CD4-positive, alpha-beta T cell treated with Interleukin-4 for 1 hour (primary cell): Measurements from ENCODE around the gene TMEM169.
A peak's percentile ranks its signal among the peaks of the same experiment; 100 is the strongest.
"Not testable (repeated sequence)": the region's sequence is repeated elsewhere in the genome, so short reads cannot be mapped to it uniquely, and the experiment has no call there.

Experiments used
- DNase-seq, 2 donors: peaks; one replicate each; pipeline ENCODE4 v3.0.0-alpha.2; 2020 to 2022

The TMEM169 gene

GRCh38 chr2:216134958-216135541 is 53.3 kb downstream of the TMEM169 start:
- DNase-seq, result no peak

- DNase-seq, result peak; percentile 38 to 57
Observed at GRCh38 chr2:216139884-216140283, 58.2 kb downstream of the TMEM169 start.

- not testable (repeated sequence) for DNase-seq
Observed at GRCh38 chr2:216141516-216141915, 59.8 kb downstream of the TMEM169 start.

DNA sequence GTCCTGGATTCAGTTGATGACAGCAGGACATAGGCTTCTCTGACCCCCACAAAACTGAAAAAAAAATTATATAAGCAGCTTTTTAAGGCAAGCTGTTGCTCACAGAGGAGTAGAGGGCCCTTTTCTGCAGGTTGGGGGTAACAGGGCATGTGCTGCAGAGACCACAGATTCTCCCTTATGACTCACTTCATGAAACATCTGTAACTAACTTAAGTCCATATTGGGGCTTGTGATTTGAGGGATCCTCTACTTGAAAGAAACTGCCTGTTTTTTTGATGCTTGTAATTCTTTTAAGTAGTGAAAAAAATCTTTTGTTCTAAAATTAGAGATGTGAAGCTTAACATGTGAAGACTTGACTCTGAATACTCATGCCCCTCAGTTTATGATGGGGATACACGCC is 60.8 kb downstream of the TMEM169 start:
- no peak for DNase-seq

- DNase-seq, result no peak
Observed at GRCh38 chr2:216144372-216144771, 62.7 kb downstream of the TMEM169 start.

DNA sequence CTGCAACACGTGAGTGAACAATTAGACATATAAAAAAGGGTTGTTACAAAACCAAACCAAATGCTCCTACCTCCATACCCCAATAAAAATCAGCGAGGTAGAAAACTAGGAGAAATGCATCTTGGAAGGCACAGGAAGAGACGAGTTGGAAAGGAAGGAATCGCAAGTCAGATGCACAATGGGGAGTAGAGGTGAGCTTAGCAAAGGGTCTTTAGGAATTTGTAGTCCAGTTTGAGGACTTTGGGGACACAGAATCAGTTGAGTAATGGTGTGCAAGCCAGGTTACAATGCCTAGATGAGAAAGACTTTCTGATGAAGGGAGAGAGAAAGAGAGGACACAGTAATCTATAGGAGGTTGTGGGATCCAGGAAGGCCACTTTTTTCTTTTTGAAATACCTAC is 63.1 kb downstream of the TMEM169 start:
- no peak for DNase-seq

DNA sequence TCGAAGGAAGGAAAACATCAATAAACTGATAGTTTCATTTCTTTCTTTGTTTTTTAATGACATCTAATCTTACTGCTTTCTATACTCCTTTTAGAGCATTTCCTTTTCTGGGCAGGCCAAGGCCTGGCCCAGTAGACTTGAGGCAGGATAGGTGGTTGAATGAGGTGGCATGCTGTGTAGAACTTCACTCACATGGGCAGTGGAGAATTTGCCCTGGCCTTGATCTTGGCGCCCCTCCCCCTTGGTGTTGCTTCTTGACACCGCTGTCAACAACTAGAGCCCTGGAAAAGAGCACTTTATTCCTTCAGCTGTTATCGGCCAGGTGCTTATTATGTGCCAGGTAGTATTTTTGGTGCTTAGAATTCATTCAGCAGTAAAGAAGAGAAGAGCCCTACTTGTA is 64.9 kb downstream of the TMEM169 start:
- DNase-seq, result no peak

GRCh38 chr2:216147172-216148131 is 65.7 kb downstream of the TMEM169 start:
- DNase-seq, result no peak

- DNase-seq, result no peak
Observed at GRCh38 chr2:216148983-216149382, 67.3 kb downstream of the TMEM169 start.

- DNase-seq, result no peak
Observed at GRCh38 chr2:216149741-216150140, 68.0 kb downstream of the TMEM169 start.

- DNase-seq, result no peak
Observed at GRCh38 chr2:216151313-216152025, 69.8 kb downstream of the TMEM169 start.
